PFSK-1 (cell line): Measurements from ENCODE around the gene TMC1.

Experiments used
- FOXP2 ChIP-seq: optimal IDR thresholded peaks from 2 replicates; pipeline ENCODE3; 2011; ENCODE audit warnings: borderline replicate concordance, control low read depth, inconsistent platforms; ENCODE audit not compliant: insufficient read depth; ENCODE audit errors: extremely low read length, extremely low read depth
- POLR2AphosphoS5 ChIP-seq: IDR thresholded peaks from 2 replicates; pipeline ENCODE4 v1.6.1; 2012; ENCODE audit warnings: low read depth, mild to moderate bottlenecking, control low read depth, low read length, moderate library complexity
- SIN3A ChIP-seq: IDR thresholded peaks from 2 replicates; pipeline ENCODE4 v1.6.1; 2012; ENCODE audit warnings: mild to moderate bottlenecking, low read length, moderate library complexity, borderline replicate concordance; ENCODE audit not compliant: insufficient read depth
- TAF1 ChIP-seq: IDR thresholded peaks from 2 replicates; pipeline ENCODE4 v1.6.1; 2012; ENCODE audit warnings: low read length, control low read depth, borderline replicate concordance; ENCODE audit not compliant: insufficient read depth
- TF ChIP-seq, protein P1 (sequence below), 2 experiments: IDR thresholded peaks; 2 replicates each; pipeline versions ENCODE4 v1.6.1 to v1.8.0; 2011 to 2012; ENCODE audit warnings: low read depth in 2 of 2, low read length in 2 of 2, control low read depth in 1 of 2, inconsistent platforms in 1 of 2, mild to moderate bottlenecking in 1 of 2, moderate library complexity in 1 of 2; ENCODE audit not compliant: insufficient read depth in 1 of 2

TMC1 gene

GRCh38 chr9:72880821-72881220 lies 359.4 kb downstream of the TMC1 start:
- TF ChIP-seq FOXP2: no peak
- TF ChIP-seq, protein P1, sequence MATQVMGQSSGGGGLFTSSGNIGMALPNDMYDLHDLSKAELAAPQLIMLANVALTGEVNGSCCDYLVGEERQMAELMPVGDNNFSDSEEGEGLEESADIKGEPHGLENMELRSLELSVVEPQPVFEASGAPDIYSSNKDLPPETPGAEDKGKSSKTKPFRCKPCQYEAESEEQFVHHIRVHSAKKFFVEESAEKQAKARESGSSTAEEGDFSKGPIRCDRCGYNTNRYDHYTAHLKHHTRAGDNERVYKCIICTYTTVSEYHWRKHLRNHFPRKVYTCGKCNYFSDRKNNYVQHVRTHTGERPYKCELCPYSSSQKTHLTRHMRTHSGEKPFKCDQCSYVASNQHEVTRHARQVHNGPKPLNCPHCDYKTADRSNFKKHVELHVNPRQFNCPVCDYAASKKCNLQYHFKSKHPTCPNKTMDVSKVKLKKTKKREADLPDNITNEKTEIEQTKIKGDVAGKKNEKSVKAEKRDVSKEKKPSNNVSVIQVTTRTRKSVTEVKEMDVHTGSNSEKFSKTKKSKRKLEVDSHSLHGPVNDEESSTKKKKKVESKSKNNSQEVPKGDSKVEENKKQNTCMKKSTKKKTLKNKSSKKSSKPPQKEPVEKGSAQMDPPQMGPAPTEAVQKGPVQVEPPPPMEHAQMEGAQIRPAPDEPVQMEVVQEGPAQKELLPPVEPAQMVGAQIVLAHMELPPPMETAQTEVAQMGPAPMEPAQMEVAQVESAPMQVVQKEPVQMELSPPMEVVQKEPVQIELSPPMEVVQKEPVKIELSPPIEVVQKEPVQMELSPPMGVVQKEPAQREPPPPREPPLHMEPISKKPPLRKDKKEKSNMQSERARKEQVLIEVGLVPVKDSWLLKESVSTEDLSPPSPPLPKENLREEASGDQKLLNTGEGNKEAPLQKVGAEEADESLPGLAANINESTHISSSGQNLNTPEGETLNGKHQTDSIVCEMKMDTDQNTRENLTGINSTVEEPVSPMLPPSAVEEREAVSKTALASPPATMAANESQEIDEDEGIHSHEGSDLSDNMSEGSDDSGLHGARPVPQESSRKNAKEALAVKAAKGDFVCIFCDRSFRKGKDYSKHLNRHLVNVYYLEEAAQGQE (IDR thresholded peaks at IDR 0.05; ENCODE audit: insufficient read depth in 1 of 2, low read depth in 2 of 2, low read length in 2 of 2): no peak
- no peak for TF ChIP-seq TAF1
- no peak for TF ChIP-seq SIN3A
- no peak for TF ChIP-seq POLR2AphosphoS5

DNA sequence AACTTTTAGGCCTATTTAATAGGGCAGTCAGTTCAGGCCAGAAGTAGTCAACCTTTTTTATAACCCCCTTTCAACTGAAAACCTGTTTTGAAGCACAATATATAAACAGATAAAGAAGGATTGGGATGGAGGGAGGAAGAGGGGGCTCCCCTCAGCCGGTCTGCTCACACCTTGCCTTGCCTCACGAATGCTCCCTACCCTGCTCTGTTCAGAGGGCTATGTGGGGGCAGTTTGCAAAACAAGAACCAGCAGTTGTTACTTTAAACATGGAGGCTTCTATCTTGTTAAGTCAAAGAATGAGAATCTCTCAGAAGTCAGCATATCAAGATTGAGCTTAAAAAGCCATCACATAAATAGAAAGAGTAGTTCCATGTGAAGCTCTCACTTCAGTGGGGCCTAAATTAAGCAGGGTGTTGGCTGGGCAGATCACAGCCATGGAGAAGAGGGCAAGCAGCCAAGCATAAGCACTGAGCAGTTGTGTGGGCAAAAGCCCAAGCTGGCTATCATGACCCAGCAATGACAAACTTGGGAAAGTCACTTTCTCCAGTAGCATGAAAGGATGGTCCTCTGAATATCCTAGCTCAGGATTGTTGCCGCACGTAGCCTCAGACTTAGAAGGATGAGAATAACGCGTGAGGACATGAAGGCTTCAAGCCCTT lies 360.8 kb downstream of the TMC1 start:
- TF ChIP-seq, protein P1 (IDR thresholded peaks at IDR 0.05; ENCODE audit: insufficient read depth in 1 of 2, low read depth in 2 of 2, low read length in 2 of 2): no peak
- no peak for TF ChIP-seq POLR2AphosphoS5
- TF ChIP-seq TAF1: no peak
- TF ChIP-seq SIN3A: no peak
- no peak for TF ChIP-seq FOXP2

GRCh38 chr9:72883875-72884274 lies 362.5 kb downstream of the TMC1 start:
- TF ChIP-seq, protein P1 (IDR thresholded peaks at IDR 0.05; ENCODE audit: insufficient read depth in 1 of 2, low read depth in 2 of 2, low read length in 2 of 2): no peak
- no peak for TF ChIP-seq TAF1
- TF ChIP-seq POLR2AphosphoS5: no peak
- TF ChIP-seq SIN3A: no peak

GRCh38 chr9:72884508-72884907 lies 363.1 kb downstream of the TMC1 start:
- TF ChIP-seq SIN3A: no peak
- no peak for TF ChIP-seq FOXP2
- no peak for TF ChIP-seq POLR2AphosphoS5
- TF ChIP-seq, protein P1 (IDR thresholded peaks at IDR 0.05; ENCODE audit: insufficient read depth in 1 of 2, low read depth in 2 of 2, low read length in 2 of 2): no peak
- no peak for TF ChIP-seq TAF1
